ENCODE results near the gene NOS3. TPM values are rescaled to one million over a fixed set of nuclear protein-coding genes. Genes with fewer than 3 reads are reported as not detected.

The NOS3 gene
- total RNA-seq, 5 donors from 2014 or later (not counting 1 experiment from before 2014, with no cell fraction given) = 4.8 to 10.1 (median 5.0) TPM

GRCh38 chr7:150992051-150992640 lies 1.3 kb downstream of the NOS3 start:
- WGBS (ENCODE audit: insufficient coverage) = 78% methylated on average over 4 of the region's 6 CpGs
- Mint-ChIP-seq H3K36me3 (peaks cover 11% of the 10 kb centered on the region), H3K27ac (no peak overlapping the region), H3K9me3 (peaks cover 5 to 17% (median 14%) of the 10 kb centered on the region in 3 donors), H3K4me1 (peaks cover 32 to 42% (median 41%) of the 10 kb centered on the region in 3 donors), H3K27me3 (peaks cover 0 to 3% of the 10 kb centered on the region in 2 donors), H3K4me3 (no peak overlapping the region)
- Histone ChIP-seq H3K36me3 (ENCODE audit: control insufficient read depth in 2 of 2, extremely low read depth in 1 of 2, insufficient read depth in 1 of 2, low read length in 1 of 2) (no peaks in the 10 kb centered on the region), H3K27me3 (replicated peaks in 1 of 2; ENCODE audit: control insufficient read depth in 2 of 2, extremely low read depth in 1 of 2, insufficient read depth in 2 of 2, low read length in 1 of 2) (peaks cover 0 to 39% of the 10 kb centered on the region in 2 experiments), H3K4me1 (ENCODE audit: control insufficient read depth in 1 of 2, extremely low read depth in 1 of 2, insufficient read depth in 2 of 2, low read length in 2 of 2) (peaks cover 26 to 48% of the 10 kb centered on the region in 2 experiments), H3K27ac (ENCODE audit: low read length) (no peak overlapping the region), H3K4me3 (ENCODE audit: control insufficient read depth in 1 of 2, extremely low read depth in 1 of 2, low read length in 1 of 2) (no peak overlapping the region), H3K9me3 (no peaks in the 10 kb centered on the region)
- ChIA-PET POLR2A (interaction anchor here in 1 of 2 donors (0.6 to 0.7 kb wide), 2 partner anchors 27 to 90 kb away, joined by 3 to 4 read pairs; no protein-coding TSS in a partner anchor), CTCF (interaction anchor here in 1 of 2 donors (0.6 kb wide), 1 partner anchor 178 kb away, joined by 5 read pairs; no protein-coding TSS in a partner anchor)
- ATAC-seq (replicated peaks in 1 of 4) (no peak), DNase-seq (no peak)

GRCh38 chr7:150992833-150993302 lies 2.1 kb downstream of the NOS3 start:
- ATAC-seq (replicated peaks in 1 of 4) (peak in 2 of 4 experiments; percentile 40 to 67), DNase-seq (peak in 2 of 35 experiments; percentile 33 to 51)
- no peak overlapping the region for H3K4me3 Mint-ChIP-seq
- peaks cover 0 to 6% of the 10 kb centered on the region in 2 donors for H3K27me3 Mint-ChIP-seq
- H3K36me3 ChIP-seq (ENCODE audit: control insufficient read depth in 2 of 2, extremely low read depth in 1 of 2, insufficient read depth in 1 of 2, low read length in 1 of 2) = no peaks in the 10 kb centered on the region
- no peak overlapping the region for H3K27ac ChIP-seq (ENCODE audit: low read length)
- ChIA-PET POLR2A (interaction anchor here in 1 of 2 donors (0.7 kb wide), 1 partner anchor 27 kb away, joined by 3 read pairs; no protein-coding TSS in a partner anchor), CTCF (interaction anchor here in 1 of 2 donors (0.6 kb wide), 1 partner anchor 178 kb away, joined by 5 read pairs; no protein-coding TSS in a partner anchor)
- no peak overlapping the region for H3K27ac Mint-ChIP-seq
- peaks cover 0 to 41% of the 10 kb centered on the region in 2 experiments for H3K27me3 ChIP-seq (replicated peaks in 1 of 2; ENCODE audit: control insufficient read depth in 2 of 2, extremely low read depth in 1 of 2, insufficient read depth in 2 of 2, low read length in 1 of 2)
- H3K9me3 Mint-ChIP-seq = peaks cover 5 to 17% (median 14%) of the 10 kb centered on the region in 3 donors
- no peak overlapping the region for H3K4me3 ChIP-seq (ENCODE audit: control insufficient read depth in 1 of 2, extremely low read depth in 1 of 2, low read length in 1 of 2)
- peaks cover 11% of the 10 kb centered on the region for H3K36me3 Mint-ChIP-seq
- H3K4me1 Mint-ChIP-seq = peaks cover 36 to 45% (median 44%) of the 10 kb centered on the region in 3 donors
- no CpG with 5 or more reads among the region's 5 CpGs for WGBS (ENCODE audit: insufficient coverage)
- H3K9me3 ChIP-seq = no peaks in the 10 kb centered on the region
- peaks cover 25 to 48% of the 10 kb centered on the region in 2 experiments for H3K4me1 ChIP-seq (ENCODE audit: control insufficient read depth in 1 of 2, extremely low read depth in 1 of 2, insufficient read depth in 2 of 2, low read length in 2 of 2)

GRCh38 chr7:150993511-150993910 lies 2.7 kb downstream of the NOS3 start:
- 81% methylated on average over 6 of the region's 14 CpGs for WGBS (ENCODE audit: insufficient coverage)
- ChIA-PET POLR2A (no interaction called here), CTCF (interaction anchor here (0.5 to 1.1 kb wide), 3 partner anchors 16 to 112 kb away, joined by 3 read pairs; no protein-coding TSS in a partner anchor)
- Mint-ChIP-seq H3K27ac (peak overlapping the region in 1 of 2 donors; percentile 77), H3K27me3 (peaks cover 0 to 6% of the 10 kb centered on the region in 2 donors), H3K4me3 (peak overlapping the region in 1 of 3 donors; percentile 62), H3K36me3 (peaks cover 11% of the 10 kb centered on the region), H3K9me3 (peaks cover 5 to 17% (median 14%) of the 10 kb centered on the region in 3 donors), H3K4me1 (peaks cover 36 to 45% (median 44%) of the 10 kb centered on the region in 3 donors)
- no peak for DNase-seq
- Histone ChIP-seq H3K9me3 (no peaks in the 10 kb centered on the region), H3K4me1 (ENCODE audit: control insufficient read depth in 1 of 2, extremely low read depth in 1 of 2, insufficient read depth in 2 of 2, low read length in 2 of 2) (peaks cover 23 to 48% of the 10 kb centered on the region in 2 experiments), H3K4me3 (ENCODE audit: control insufficient read depth in 1 of 2, extremely low read depth in 1 of 2, low read length in 1 of 2) (no peak overlapping the region), H3K27ac (ENCODE audit: low read length) (no peak overlapping the region), H3K27me3 (replicated peaks in 1 of 2; ENCODE audit: control insufficient read depth in 2 of 2, extremely low read depth in 1 of 2, insufficient read depth in 2 of 2, low read length in 1 of 2) (peaks cover 0 to 43% of the 10 kb centered on the region in 2 experiments), H3K36me3 (ENCODE audit: control insufficient read depth in 2 of 2, extremely low read depth in 1 of 2, insufficient read depth in 1 of 2, low read length in 1 of 2) (no peaks in the 10 kb centered on the region)
- no peak for ATAC-seq (replicated peaks in 1 of 4)

GRCh38 chr7:150994141-150994837 lies 3.5 kb downstream of the NOS3 start:
- peak overlapping the region; percentile 56 for H3K27ac ChIP-seq (ENCODE audit: low read length)
- Mint-ChIP-seq H3K27me3 (peaks cover 0 to 6% of the 10 kb centered on the region in 2 donors), H3K27ac (peak overlapping the region; percentile 77 to 80), H3K9me3 (peaks cover 5 to 17% (median 14%) of the 10 kb centered on the region in 3 donors), H3K4me1 (peaks cover 39 to 45% (median 40%) of the 10 kb centered on the region in 3 donors), H3K4me3 (peak overlapping the region in 1 of 3 donors; percentile 62), H3K36me3 (peaks cover 11% of the 10 kb centered on the region)
- H3K4me1 ChIP-seq (ENCODE audit: control insufficient read depth in 1 of 2, extremely low read depth in 1 of 2, insufficient read depth in 2 of 2, low read length in 2 of 2) = peaks cover 23 to 49% of the 10 kb centered on the region in 2 experiments
- CTCF ChIA-PET = interaction anchor here (0.5 to 1.2 kb wide), 10 partner anchors 8 to 111 kb away, joined by 3 to 4 read pairs (median 3); no protein-coding TSS in a partner anchor
- ATAC-seq (replicated peaks in 1 of 4) = peak; percentile 61 to 84 (median 74)
- no peaks in the 10 kb centered on the region for H3K9me3 ChIP-seq
- 94% methylated on average over 4 of the region's 15 CpGs for WGBS (ENCODE audit: insufficient coverage)
- POLR2A ChIA-PET = no interaction called here
- H3K27me3 ChIP-seq (replicated peaks in 1 of 2; ENCODE audit: control insufficient read depth in 2 of 2, extremely low read depth in 1 of 2, insufficient read depth in 2 of 2, low read length in 1 of 2) = peaks cover 0 to 42% of the 10 kb centered on the region in 2 experiments
- H3K4me3 ChIP-seq (ENCODE audit: control insufficient read depth in 1 of 2, extremely low read depth in 1 of 2, low read length in 1 of 2) = peak overlapping the region in 1 of 2 donors; percentile 3
- no peaks in the 10 kb centered on the region for H3K36me3 ChIP-seq (ENCODE audit: control insufficient read depth in 2 of 2, extremely low read depth in 1 of 2, insufficient read depth in 1 of 2, low read length in 1 of 2)
- peak in 2 of 35 experiments; percentile 38 to 49 for DNase-seq

DNA sequence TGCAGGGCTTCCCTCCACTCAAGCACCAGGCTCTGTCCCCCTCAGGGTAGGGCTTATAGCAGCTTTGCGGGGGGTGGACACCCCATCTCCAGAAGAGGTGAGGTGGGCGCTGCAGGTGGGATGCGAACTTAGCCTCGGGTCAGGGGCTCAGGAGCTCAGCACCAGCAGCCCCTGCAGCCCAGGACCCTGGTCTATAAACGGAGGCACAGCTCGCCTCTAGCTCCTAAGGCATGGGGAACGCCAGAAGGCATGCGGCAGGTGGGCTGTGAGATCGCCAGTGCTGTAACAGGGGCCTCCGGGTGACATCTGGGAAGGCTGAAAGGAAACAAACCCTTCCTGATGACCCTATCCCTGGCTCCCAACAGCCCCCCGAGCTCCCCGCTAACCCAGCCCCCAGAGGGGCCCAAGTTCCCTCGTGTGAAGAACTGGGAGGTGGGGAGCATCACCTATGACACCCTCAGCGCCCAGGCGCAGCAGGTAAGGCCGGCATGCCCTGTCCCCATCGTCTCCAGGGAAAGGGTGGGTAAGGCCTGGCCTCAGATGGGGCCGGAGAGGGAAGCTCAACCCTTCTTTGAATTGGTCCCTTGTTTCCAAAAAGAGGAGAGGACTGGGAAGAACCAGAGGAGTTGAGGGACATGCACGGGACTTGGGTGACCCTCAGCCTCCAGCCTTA lies 4.2 kb downstream of the NOS3 start:
- 64% methylated on average over 11 of the region's 19 CpGs for WGBS (ENCODE audit: insufficient coverage)
- peak overlapping the region; percentile 69 to 80 for H3K27ac Mint-ChIP-seq
- H3K4me3 Mint-ChIP-seq = peak overlapping the region in 1 of 3 donors; percentile 62
- Histone ChIP-seq H3K9me3 (no peaks in the 10 kb centered on the region), H3K36me3 (ENCODE audit: control insufficient read depth in 2 of 2, extremely low read depth in 1 of 2, insufficient read depth in 1 of 2, low read length in 1 of 2) (no peaks in the 10 kb centered on the region), H3K4me3 (ENCODE audit: control insufficient read depth in 1 of 2, extremely low read depth in 1 of 2, low read length in 1 of 2) (peak overlapping the region in 1 of 2 donors; percentile 19), H3K27me3 (replicated peaks in 1 of 2; ENCODE audit: control insufficient read depth in 2 of 2, extremely low read depth in 1 of 2, insufficient read depth in 2 of 2, low read length in 1 of 2) (peaks cover 0 to 35% of the 10 kb centered on the region in 2 experiments), H3K27ac (ENCODE audit: low read length) (peak overlapping the region; percentile 56), H3K4me1 (ENCODE audit: control insufficient read depth in 1 of 2, extremely low read depth in 1 of 2, insufficient read depth in 2 of 2, low read length in 2 of 2) (peaks cover 23 to 56% of the 10 kb centered on the region in 2 experiments)
- CTCF ChIA-PET = interaction anchor here (0.5 to 1.2 kb wide), 7 partner anchors 9 to 24 kb away, joined by 3 to 4 read pairs (median 3); no protein-coding TSS in a partner anchor
- DNase-seq (no peak), ATAC-seq (replicated peaks in 1 of 4) (no peak)
- H3K9me3 Mint-ChIP-seq = peaks cover 5 to 15% (median 11%) of the 10 kb centered on the region in 3 donors
- H3K27me3 Mint-ChIP-seq = peaks cover 0 to 6% of the 10 kb centered on the region in 2 donors
- POLR2A ChIA-PET = interaction anchor here in 1 of 2 donors (0.5 to 0.6 kb wide), 2 partner anchors 66 to 429 kb away, joined by 3 to 4 read pairs; no protein-coding TSS in a partner anchor
- peaks cover 39 to 47% (median 40%) of the 10 kb centered on the region in 3 donors for H3K4me1 Mint-ChIP-seq
- peaks cover 11% of the 10 kb centered on the region for H3K36me3 Mint-ChIP-seq

All from T-cell (primary cell).